ENCODE data around the gene PCYT1B. TPM values are rescaled to one million over a fixed set of nuclear protein-coding genes. Genes with fewer than 3 reads are reported as not detected.
"Not testable (repeated sequence)": the region's sequence is repeated elsewhere in the genome, so short reads cannot be mapped to it uniquely, and the experiment has no call there.

PCYT1B gene
- total RNA-seq, 1 experiment from 2014 or later = 20.7 TPM

DNA sequence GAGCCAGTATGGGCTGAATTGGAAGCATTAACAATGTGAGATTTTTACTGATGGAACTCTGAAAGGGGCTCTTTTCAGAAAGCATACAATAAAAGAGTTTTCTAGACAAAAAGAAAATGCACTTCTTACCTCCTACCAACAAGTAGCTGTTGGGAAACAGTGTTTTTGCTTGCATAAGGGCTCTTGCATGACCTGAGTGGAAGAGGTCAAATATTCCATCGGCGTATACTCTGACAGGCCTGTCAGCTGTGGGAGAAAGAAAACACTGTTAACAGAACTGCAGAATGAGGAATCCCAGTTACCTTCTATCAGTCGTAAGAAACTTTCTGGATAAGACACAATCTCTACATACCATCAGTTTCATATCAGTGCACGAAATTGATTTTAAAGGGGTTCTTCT is 39.5 kb downstream of the PCYT1B start:
- H3K36me3 Mint-ChIP-seq = peaks cover 20% of the 10 kb centered on the region
- no peak overlapping the region for H3K4me3 Mint-ChIP-seq
- TF ChIP-seq ZNF232 (CRISPR knock-in tag; IDR thresholded peaks at IDR 0.05) = no peak
- TF ChIP-seq, protein P1, sequence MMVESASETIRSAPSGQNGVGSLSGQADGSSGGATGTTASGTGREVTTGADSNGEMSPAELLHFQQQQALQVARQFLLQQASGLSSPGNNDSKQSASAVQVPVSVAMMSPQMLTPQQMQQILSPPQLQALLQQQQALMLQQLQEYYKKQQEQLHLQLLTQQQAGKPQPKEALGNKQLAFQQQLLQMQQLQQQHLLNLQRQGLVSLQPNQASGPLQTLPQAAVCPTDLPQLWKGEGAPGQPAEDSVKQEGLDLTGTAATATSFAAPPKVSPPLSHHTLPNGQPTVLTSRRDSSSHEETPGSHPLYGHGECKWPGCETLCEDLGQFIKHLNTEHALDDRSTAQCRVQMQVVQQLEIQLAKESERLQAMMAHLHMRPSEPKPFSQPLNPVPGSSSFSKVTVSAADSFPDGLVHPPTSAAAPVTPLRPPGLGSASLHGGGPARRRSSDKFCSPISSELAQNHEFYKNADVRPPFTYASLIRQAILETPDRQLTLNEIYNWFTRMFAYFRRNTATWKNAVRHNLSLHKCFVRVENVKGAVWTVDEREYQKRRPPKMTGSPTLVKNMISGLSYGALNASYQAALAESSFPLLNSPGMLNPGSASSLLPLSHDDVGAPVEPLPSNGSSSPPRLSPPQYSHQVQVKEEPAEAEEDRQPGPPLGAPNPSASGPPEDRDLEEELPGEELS (CRISPR knock-in tag; IDR thresholded peaks at IDR 0.05) = no peak
- no peak for TF ChIP-seq NR3C1 (CRISPR knock-in tag; conservative IDR thresholded peaks at IDR 0.05; ENCODE audit: low read depth)
- no peak for TF ChIP-seq GTF2I (CRISPR knock-in tag; conservative IDR thresholded peaks at IDR 0.05)
- TF ChIP-seq, protein P2, sequence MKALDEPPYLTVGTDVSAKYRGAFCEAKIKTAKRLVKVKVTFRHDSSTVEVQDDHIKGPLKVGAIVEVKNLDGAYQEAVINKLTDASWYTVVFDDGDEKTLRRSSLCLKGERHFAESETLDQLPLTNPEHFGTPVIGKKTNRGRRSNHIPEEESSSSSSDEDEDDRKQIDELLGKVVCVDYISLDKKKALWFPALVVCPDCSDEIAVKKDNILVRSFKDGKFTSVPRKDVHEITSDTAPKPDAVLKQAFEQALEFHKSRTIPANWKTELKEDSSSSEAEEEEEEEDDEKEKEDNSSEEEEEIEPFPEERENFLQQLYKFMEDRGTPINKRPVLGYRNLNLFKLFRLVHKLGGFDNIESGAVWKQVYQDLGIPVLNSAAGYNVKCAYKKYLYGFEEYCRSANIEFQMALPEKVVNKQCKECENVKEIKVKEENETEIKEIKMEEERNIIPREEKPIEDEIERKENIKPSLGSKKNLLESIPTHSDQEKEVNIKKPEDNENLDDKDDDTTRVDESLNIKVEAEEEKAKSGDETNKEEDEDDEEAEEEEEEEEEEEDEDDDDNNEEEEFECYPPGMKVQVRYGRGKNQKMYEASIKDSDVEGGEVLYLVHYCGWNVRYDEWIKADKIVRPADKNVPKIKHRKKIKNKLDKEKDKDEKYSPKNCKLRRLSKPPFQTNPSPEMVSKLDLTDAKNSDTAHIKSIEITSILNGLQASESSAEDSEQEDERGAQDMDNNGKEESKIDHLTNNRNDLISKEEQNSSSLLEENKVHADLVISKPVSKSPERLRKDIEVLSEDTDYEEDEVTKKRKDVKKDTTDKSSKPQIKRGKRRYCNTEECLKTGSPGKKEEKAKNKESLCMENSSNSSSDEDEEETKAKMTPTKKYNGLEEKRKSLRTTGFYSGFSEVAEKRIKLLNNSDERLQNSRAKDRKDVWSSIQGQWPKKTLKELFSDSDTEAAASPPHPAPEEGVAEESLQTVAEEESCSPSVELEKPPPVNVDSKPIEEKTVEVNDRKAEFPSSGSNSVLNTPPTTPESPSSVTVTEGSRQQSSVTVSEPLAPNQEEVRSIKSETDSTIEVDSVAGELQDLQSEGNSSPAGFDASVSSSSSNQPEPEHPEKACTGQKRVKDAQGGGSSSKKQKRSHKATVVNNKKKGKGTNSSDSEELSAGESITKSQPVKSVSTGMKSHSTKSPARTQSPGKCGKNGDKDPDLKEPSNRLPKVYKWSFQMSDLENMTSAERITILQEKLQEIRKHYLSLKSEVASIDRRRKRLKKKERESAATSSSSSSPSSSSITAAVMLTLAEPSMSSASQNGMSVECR (CRISPR knock-in tag; IDR thresholded peaks at IDR 0.05; ENCODE audit: borderline replicate concordance) = no peak
- no peak for TF ChIP-seq ZNF121 (CRISPR knock-in tag; IDR thresholded peaks at IDR 0.05)
- TF ChIP-seq, protein P3, sequence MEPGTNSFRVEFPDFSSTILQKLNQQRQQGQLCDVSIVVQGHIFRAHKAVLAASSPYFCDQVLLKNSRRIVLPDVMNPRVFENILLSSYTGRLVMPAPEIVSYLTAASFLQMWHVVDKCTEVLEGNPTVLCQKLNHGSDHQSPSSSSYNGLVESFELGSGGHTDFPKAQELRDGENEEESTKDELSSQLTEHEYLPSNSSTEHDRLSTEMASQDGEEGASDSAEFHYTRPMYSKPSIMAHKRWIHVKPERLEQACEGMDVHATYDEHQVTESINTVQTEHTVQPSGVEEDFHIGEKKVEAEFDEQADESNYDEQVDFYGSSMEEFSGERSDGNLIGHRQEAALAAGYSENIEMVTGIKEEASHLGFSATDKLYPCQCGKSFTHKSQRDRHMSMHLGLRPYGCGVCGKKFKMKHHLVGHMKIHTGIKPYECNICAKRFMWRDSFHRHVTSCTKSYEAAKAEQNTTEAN (CRISPR knock-in tag; IDR thresholded peaks at IDR 0.05) = no peak
- TF ChIP-seq, protein P4, sequence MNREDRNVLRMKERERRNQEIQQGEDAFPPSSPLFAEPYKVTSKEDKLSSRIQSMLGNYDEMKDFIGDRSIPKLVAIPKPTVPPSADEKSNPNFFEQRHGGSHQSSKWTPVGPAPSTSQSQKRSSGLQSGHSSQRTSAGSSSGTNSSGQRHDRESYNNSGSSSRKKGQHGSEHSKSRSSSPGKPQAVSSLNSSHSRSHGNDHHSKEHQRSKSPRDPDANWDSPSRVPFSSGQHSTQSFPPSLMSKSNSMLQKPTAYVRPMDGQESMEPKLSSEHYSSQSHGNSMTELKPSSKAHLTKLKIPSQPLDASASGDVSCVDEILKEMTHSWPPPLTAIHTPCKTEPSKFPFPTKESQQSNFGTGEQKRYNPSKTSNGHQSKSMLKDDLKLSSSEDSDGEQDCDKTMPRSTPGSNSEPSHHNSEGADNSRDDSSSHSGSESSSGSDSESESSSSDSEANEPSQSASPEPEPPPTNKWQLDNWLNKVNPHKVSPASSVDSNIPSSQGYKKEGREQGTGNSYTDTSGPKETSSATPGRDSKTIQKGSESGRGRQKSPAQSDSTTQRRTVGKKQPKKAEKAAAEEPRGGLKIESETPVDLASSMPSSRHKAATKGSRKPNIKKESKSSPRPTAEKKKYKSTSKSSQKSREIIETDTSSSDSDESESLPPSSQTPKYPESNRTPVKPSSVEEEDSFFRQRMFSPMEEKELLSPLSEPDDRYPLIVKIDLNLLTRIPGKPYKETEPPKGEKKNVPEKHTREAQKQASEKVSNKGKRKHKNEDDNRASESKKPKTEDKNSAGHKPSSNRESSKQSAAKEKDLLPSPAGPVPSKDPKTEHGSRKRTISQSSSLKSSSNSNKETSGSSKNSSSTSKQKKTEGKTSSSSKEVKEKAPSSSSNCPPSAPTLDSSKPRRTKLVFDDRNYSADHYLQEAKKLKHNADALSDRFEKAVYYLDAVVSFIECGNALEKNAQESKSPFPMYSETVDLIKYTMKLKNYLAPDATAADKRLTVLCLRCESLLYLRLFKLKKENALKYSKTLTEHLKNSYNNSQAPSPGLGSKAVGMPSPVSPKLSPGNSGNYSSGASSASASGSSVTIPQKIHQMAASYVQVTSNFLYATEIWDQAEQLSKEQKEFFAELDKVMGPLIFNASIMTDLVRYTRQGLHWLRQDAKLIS (CRISPR knock-in tag; IDR thresholded peaks at IDR 0.05; ENCODE audit: borderline replicate concordance) = no peak
- no peak for TF ChIP-seq ELF4 (CRISPR knock-in tag; IDR thresholded peaks at IDR 0.05; ENCODE audit: low read depth)
- no peaks in the 10 kb centered on the region for H3K27me3 Mint-ChIP-seq (ENCODE audit: low read depth)
- ATAC-seq (no peak), DNase-seq (ENCODE audit: low spot score) (no peak)
- H3K9me3 Mint-ChIP-seq = no peaks in the 10 kb centered on the region
- ChIA-PET POLR2A (no interaction called here), CTCF (no interaction called here)
- no peak overlapping the region for H3K27ac Mint-ChIP-seq
- no peaks in the 10 kb centered on the region for H3K4me1 Mint-ChIP-seq

DNA sequence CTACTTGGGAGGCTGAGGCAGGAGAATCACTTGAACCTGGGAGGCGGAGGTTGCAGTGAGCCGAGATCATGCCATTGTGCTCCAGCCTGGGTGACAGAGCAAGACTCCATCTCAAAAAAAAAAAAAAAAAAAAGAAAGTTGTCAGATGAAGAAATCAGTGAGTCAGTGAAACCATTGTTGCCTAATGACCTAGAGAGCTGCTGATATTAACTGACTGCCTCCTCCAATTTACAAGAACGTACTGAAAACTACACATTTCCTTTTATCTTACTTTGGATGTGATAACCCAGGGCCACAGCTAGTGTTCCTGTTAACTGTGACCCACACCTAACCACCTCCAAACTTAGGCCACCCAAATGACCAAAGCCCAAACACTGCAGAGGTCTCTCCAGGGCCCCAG is 41.2 kb downstream of the PCYT1B start:
- H3K9me3 Mint-ChIP-seq; H3K4me1 Mint-ChIP-seq; H3K4me3 Mint-ChIP-seq; CTCF ChIA-PET; H3K27ac Mint-ChIP-seq; POLR2A ChIA-PET; H3K27me3 Mint-ChIP-seq (ENCODE audit: low read depth); DNase-seq (ENCODE audit: low spot score); ATAC-seq: not testable (repeated sequence)
- peaks cover 20% of the 10 kb centered on the region for H3K36me3 Mint-ChIP-seq

DNA sequence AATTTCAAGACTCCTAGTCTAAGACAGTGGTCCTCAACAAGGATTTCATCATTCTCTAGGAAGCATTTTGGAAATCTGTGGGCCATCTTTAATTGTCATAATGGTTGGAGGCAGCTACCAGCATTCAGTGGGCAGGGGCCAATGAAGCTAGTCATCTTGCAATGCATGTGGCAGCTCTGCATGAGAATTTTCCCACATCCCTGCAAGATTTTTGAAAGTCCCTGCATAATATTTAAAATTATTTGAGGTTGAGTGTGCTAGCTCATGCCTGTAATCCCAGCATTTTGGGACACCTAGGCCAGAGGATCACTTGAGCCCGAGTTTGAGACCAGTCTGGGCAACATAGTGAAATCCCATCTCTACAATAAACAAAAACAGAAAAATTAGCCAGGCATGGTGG is 44.0 kb downstream of the PCYT1B start:
- ChIA-PET CTCF (no interaction called here), POLR2A (no interaction called here)
- DNase-seq (ENCODE audit: low spot score) (no peak), ATAC-seq (no peak)
- peaks cover 20% of the 10 kb centered on the region for H3K36me3 Mint-ChIP-seq
- no peaks in the 10 kb centered on the region for H3K4me1 Mint-ChIP-seq
- no peak overlapping the region for H3K4me3 Mint-ChIP-seq
- H3K27ac Mint-ChIP-seq = no peak overlapping the region
- no peaks in the 10 kb centered on the region for H3K27me3 Mint-ChIP-seq (ENCODE audit: low read depth)
- no peaks in the 10 kb centered on the region for H3K9me3 Mint-ChIP-seq
- TF ChIP-seq, protein P5, sequence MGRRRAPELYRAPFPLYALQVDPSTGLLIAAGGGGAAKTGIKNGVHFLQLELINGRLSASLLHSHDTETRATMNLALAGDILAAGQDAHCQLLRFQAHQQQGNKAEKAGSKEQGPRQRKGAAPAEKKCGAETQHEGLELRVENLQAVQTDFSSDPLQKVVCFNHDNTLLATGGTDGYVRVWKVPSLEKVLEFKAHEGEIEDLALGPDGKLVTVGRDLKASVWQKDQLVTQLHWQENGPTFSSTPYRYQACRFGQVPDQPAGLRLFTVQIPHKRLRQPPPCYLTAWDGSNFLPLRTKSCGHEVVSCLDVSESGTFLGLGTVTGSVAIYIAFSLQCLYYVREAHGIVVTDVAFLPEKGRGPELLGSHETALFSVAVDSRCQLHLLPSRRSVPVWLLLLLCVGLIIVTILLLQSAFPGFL (CRISPR knock-in tag; IDR thresholded peaks at IDR 0.05; ENCODE audit: borderline replicate concordance) = no peak
- no peak for TF ChIP-seq ZNF263 (CRISPR knock-in tag; IDR thresholded peaks at IDR 0.05; ENCODE audit: low read depth)
- TF ChIP-seq TP53 (CRISPR knock-in tag; IDR thresholded peaks at IDR 0.05) = no peak
- TF ChIP-seq TEAD1 (CRISPR knock-in tag; IDR thresholded peaks at IDR 0.05) = no peak
- TF ChIP-seq, protein P6, sequence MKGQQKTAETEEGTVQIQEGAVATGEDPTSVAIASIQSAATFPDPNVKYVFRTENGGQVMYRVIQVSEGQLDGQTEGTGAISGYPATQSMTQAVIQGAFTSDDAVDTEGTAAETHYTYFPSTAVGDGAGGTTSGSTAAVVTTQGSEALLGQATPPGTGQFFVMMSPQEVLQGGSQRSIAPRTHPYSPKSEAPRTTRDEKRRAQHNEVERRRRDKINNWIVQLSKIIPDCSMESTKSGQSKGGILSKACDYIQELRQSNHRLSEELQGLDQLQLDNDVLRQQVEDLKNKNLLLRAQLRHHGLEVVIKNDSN (CRISPR knock-in tag; IDR thresholded peaks at IDR 0.05) = no peak
- TF ChIP-seq, protein P7, sequence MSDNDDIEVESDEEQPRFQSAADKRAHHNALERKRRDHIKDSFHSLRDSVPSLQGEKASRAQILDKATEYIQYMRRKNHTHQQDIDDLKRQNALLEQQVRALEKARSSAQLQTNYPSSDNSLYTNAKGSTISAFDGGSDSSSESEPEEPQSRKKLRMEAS (CRISPR knock-in tag; IDR thresholded peaks at IDR 0.05) = no peak

Measured in WTC11 (cell line).